A204.1 (cell line): ENCODE results near the gene LHX6.

Experiments used
- FAIRE-seq: peaks from 2 replicates; lab custom pipeline; 2012; peaks lifted over from hg19 to GRCh38; lab: Jason Lieb, UNC

Gene LHX6

DNA sequence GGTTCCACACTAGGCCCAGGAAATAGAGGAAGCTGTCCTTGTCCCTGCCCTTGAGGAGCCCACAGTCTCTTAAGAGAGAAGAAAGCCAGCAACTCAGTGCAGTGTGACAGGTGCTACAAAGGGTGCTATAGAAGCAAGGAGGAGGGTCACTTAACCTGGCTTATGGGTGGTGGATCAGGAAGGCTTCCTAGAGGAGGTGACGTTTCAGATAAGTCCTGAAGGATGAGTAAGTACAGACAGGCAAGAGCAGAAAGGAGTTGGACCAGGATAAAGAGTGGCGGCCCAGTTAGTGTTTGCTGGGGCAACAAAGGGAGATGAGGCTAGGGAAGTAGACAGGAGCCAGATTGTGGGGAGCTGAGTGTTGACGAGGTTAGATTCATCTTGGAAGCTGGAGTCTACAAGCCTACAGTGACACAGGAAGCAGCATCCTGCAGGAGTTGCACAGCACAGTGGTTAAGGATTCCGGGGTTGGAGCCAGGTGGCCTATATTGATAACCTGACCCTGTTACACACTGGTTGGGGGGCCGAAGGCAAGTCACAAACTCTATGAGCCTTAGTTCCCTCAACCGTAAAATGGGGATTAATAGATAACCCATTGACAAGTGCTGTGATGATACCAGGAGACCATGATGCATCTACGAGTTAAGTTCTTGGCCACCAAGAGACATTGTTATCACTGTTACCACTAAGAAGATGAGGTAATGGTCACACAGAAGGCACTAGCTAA is 5.4 kb upstream of the LHX6 start:
- FAIRE-seq: no peak

- no peak for FAIRE-seq
These were observed 4.1 kb upstream of the LHX6 start for GRCh38 chr9:122232796-122233306.

DNA sequence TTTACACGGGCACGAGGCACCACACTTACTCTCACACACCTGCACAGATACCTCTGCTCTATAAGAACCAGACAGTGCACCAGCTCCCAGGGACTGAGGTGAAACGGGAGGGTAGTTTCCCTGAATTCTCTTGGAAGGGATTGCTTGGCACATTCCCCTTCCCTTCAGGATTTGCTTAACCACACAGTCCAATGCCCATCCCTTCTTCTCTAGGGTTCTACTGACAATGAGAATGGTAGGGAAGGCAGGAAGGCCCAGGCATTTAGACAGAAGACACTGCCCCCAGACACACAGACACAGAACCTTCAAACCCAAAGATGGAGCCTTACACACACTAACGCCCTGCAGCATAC is 704 bp upstream of the LHX6 start:
- FAIRE-seq: no peak

DNA sequence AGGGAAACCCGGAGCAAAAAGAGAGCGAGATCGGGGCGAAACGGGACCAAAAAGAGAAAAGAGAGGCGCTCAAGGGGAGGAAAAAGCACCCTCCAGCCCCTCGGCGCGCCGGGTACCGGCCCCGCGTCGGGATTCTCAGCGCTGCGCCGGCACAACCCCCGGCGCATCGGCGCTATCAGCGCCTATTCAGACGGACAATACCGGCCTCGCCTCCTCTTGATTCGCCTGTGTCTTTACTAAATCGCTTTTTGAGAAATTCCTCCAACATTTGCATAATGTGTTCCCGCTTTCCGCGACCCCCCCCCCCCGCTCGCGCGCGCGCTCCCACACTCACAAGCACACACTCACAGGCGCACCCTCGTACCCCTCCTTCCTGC is 578 bp downstream of the LHX6 start:
- no peak for FAIRE-seq

- no peak for FAIRE-seq
These were observed 1.2 kb downstream of the LHX6 start for GRCh38 chr9:122227575-122227900.

GRCh38 chr9:122226758-122227574 is 1.8 kb downstream of the LHX6 start:
- no peak for FAIRE-seq

DNA sequence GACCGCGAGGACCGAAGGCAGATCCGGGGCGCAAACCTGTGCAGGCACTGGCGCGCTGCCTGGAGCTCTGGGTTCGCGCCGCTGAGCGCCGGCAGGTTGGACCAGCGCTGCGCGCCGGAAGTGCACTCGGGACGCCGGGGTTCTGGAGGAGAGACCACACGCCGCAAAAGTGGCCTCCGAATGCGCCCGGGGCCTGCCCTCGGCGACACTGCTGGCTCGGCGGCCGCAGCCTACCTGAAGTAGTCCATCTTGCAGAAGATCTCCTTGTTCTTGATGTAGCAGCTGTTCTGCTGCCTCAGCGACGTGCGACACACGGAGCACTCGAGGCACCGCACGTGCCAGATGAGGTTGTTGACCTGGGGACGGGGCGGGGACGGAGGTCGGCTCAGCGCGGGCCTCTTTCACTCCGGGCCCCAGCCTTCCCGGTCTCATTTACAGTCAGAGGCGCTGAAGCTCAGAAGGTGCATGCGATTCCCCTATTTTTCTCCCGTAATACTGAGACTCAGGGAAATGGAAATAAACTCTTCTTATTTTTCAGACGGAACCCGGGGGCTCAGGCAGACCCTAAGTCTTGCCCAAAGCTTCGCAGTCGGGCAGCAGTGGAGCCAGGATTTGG is 2.5 kb downstream of the LHX6 start:
- FAIRE-seq: no peak

- FAIRE-seq: no peak
These were observed 3.2 kb downstream of the LHX6 start for GRCh38 chr9:122225312-122226141.

GRCh38 chr9:122223435-122223834 is 5.3 kb downstream of the LHX6 start:
- FAIRE-seq: no peak

- FAIRE-seq: no peak
These were observed 6.0 kb downstream of the LHX6 start for GRCh38 chr9:122222791-122223190.

- FAIRE-seq: no peak
These were observed 7.5 kb downstream of the LHX6 start for GRCh38 chr9:122221183-122221811.

DNA sequence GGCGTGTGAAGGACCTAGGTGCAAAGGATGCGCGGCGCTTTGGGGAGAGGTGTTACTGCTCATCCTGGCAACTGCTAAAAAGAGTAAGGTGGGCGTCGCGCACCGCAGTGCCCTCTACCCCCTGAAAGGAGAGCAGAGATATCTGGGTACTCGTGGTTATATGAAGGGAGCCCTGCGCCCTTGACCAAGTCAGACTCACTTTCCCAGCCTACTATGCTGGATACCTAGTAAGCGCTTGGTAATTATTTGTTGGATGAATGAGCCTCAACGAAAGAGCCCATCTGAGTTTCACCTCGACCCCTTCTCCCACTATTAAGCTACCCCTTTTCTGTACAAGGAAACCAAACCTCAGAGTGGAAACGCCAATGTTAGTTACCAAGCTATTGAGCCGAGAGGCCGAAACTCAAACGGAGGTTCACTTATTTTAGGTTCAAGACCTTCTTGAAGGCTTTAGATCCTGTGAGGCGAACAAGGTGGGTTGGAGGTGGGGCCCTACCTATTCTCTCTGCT is 8.0 kb downstream of the LHX6 start:
- FAIRE-seq: no peak

GRCh38 chr9:122219856-122220672 is 8.7 kb downstream of the LHX6 start:
- no peak for FAIRE-seq

GRCh38 chr9:122218935-122219855 is 9.6 kb downstream of the LHX6 start:
- no peak for FAIRE-seq

- FAIRE-seq: no peak
These were observed 10.5 kb downstream of the LHX6 start for GRCh38 chr9:122218071-122218934.

- no peak for FAIRE-seq
These were observed 11.1 kb downstream of the LHX6 start for GRCh38 chr9:122217640-122218039.

GRCh38 chr9:122216798-122217418 is 11.8 kb downstream of the LHX6 start:
- FAIRE-seq: no peak

DNA sequence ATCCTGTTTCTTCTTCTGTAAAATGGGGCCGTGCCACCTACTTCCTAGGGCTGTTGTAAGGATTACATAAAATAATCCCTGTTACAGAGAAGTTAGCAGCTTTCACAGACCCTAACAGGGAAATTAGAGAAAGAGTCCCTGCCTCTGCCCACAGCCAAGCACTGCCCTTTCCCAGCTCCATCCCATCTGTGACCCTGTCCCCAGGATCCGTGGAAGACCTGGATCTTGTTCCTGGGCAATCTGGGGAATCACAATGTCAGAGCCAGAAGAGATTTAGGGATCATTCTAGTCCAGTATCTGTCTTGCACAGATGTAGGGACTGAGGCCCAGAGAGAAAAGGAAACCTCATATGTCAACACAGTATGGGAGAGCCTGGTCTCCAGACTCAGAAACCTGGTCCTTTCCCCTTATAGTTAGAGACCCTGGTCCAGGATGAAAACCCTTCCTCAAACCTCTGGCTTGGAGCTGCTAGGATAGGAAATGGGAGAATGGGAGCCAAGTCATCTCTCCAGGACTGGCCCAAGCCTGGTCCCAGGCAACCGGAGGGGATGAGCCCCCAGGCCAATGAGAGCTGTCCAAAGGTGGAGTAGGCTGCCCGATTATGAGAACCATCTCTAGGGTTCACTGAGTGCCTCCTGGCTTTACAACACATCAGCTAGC is 12.5 kb downstream of the LHX6 start:
- no peak for FAIRE-seq
